Measurements from ENCODE around the gene LATS1. TPM values are rescaled to one million over a fixed set of nuclear protein-coding genes. Genes with fewer than 3 reads are reported as not detected.

Gene LATS1
- total RNA-seq, 1 donor from 2014 or later = 31.5 TPM

- Mint-ChIP-seq H3K36me3 (ENCODE audit: unreplicated experiment) (no peaks in the 10 kb centered on the region), H3K27me3 (ENCODE audit: unreplicated experiment) (no peaks in the 10 kb centered on the region), H3K4me3 (ENCODE audit: unreplicated experiment) (no peak overlapping the region), H3K9me3 (ENCODE audit: unreplicated experiment) (no peaks in the 10 kb centered on the region), H3K4me1 (ENCODE audit: low read depth, unreplicated experiment) (no peaks in the 10 kb centered on the region), H3K27ac (ENCODE audit: unreplicated experiment) (no peak overlapping the region)
- TF ChIP-seq CTCF (IDR thresholded peaks at IDR 0.05; ENCODE audit: partially characterized antibody, unreplicated experiment) = no peak
- DNase-seq = no peak
Observed at GRCh38 chr6:149642829-149643580, 74.9 kb downstream of the LATS1 start.

- Mint-ChIP-seq H3K36me3 (ENCODE audit: unreplicated experiment) (no peaks in the 10 kb centered on the region), H3K9me3 (ENCODE audit: unreplicated experiment) (no peaks in the 10 kb centered on the region), H3K27ac (ENCODE audit: unreplicated experiment) (no peak overlapping the region), H3K27me3 (ENCODE audit: unreplicated experiment) (no peaks in the 10 kb centered on the region), H3K4me3 (ENCODE audit: unreplicated experiment) (no peak overlapping the region), H3K4me1 (ENCODE audit: low read depth, unreplicated experiment) (no peaks in the 10 kb centered on the region)
- TF ChIP-seq CTCF (IDR thresholded peaks at IDR 0.05; ENCODE audit: partially characterized antibody, unreplicated experiment) = no peak
- DNase-seq = no peak
Observed at GRCh38 chr6:149636124-149636523, 81.8 kb downstream of the LATS1 start.

GRCh38 chr6:149634315-149634714 lies 83.6 kb downstream of the LATS1 start:
- Mint-ChIP-seq H3K4me1 (ENCODE audit: low read depth, unreplicated experiment) (no peaks in the 10 kb centered on the region), H3K36me3 (ENCODE audit: unreplicated experiment) (no peaks in the 10 kb centered on the region), H3K27ac (ENCODE audit: unreplicated experiment) (no peak overlapping the region), H3K27me3 (ENCODE audit: unreplicated experiment) (no peaks in the 10 kb centered on the region), H3K4me3 (ENCODE audit: unreplicated experiment) (no peak overlapping the region), H3K9me3 (ENCODE audit: unreplicated experiment) (no peaks in the 10 kb centered on the region)
- no peak for TF ChIP-seq CTCF (IDR thresholded peaks at IDR 0.05; ENCODE audit: partially characterized antibody, unreplicated experiment)
- DNase-seq = no peak

- H3K9me3 Mint-ChIP-seq (ENCODE audit: unreplicated experiment) = no peaks in the 10 kb centered on the region
- no peak overlapping the region for H3K27ac Mint-ChIP-seq (ENCODE audit: unreplicated experiment)
- no peak for DNase-seq
- TF ChIP-seq CTCF (IDR thresholded peaks at IDR 0.05; ENCODE audit: partially characterized antibody, unreplicated experiment) = no peak
- no peaks in the 10 kb centered on the region for H3K27me3 Mint-ChIP-seq (ENCODE audit: unreplicated experiment)
- H3K36me3 Mint-ChIP-seq (ENCODE audit: unreplicated experiment) = no peaks in the 10 kb centered on the region
- no peaks in the 10 kb centered on the region for H3K4me1 Mint-ChIP-seq (ENCODE audit: low read depth, unreplicated experiment)
- no peak overlapping the region for H3K4me3 Mint-ChIP-seq (ENCODE audit: unreplicated experiment)
Observed at GRCh38 chr6:149628875-149629510, 88.9 kb downstream of the LATS1 start.

GRCh38 chr6:149627672-149628071 lies 90.2 kb downstream of the LATS1 start:
- no peak for DNase-seq
- H3K9me3 Mint-ChIP-seq (ENCODE audit: unreplicated experiment) = no peaks in the 10 kb centered on the region

More at GRCh38 chr6:149627672-149628071, 90.2 kb downstream of the LATS1 start:
- no peak for TF ChIP-seq CTCF (IDR thresholded peaks at IDR 0.05; ENCODE audit: partially characterized antibody, unreplicated experiment)
- Mint-ChIP-seq H3K27ac (ENCODE audit: unreplicated experiment) (no peak overlapping the region), H3K4me3 (ENCODE audit: unreplicated experiment) (no peak overlapping the region), H3K36me3 (ENCODE audit: unreplicated experiment) (no peaks in the 10 kb centered on the region), H3K4me1 (ENCODE audit: low read depth, unreplicated experiment) (no peaks in the 10 kb centered on the region), H3K27me3 (ENCODE audit: unreplicated experiment) (no peaks in the 10 kb centered on the region)

All from glutamatergic neuron (in vitro differentiated cells).